ENCODE measurements around the gene NIM1K. TPM values are rescaled to one million over a fixed set of nuclear protein-coding genes. Genes with fewer than 3 reads are reported as not detected.

NIM1K gene
- total RNA-seq, 6 experiments from 2014 or later = 0.14 to 0.85 (median 0.38) TPM

GRCh38 chr5:43270645-43271044, 78.6 kb downstream of the NIM1K start:
- Mint-ChIP-seq H3K27me3 (ENCODE audit: insufficient read depth) (peaks cover 17% of the 10 kb centered on the region), H3K36me3 (ENCODE audit: low read depth) (no peaks in the 10 kb centered on the region), H3K9me3 (no peaks in the 10 kb centered on the region), H3K4me3 (no peak overlapping the region), H3K27ac (no peak overlapping the region), H3K4me1 (ENCODE audit: low read depth) (no peaks in the 10 kb centered on the region)
- TF ChIP-seq, protein P1, sequence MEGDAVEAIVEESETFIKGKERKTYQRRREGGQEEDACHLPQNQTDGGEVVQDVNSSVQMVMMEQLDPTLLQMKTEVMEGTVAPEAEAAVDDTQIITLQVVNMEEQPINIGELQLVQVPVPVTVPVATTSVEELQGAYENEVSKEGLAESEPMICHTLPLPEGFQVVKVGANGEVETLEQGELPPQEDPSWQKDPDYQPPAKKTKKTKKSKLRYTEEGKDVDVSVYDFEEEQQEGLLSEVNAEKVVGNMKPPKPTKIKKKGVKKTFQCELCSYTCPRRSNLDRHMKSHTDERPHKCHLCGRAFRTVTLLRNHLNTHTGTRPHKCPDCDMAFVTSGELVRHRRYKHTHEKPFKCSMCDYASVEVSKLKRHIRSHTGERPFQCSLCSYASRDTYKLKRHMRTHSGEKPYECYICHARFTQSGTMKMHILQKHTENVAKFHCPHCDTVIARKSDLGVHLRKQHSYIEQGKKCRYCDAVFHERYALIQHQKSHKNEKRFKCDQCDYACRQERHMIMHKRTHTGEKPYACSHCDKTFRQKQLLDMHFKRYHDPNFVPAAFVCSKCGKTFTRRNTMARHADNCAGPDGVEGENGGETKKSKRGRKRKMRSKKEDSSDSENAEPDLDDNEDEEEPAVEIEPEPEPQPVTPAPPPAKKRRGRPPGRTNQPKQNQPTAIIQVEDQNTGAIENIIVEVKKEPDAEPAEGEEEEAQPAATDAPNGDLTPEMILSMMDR (IDR thresholded peaks at IDR 0.05) = no peak
- DNase-seq = no peak

DNA sequence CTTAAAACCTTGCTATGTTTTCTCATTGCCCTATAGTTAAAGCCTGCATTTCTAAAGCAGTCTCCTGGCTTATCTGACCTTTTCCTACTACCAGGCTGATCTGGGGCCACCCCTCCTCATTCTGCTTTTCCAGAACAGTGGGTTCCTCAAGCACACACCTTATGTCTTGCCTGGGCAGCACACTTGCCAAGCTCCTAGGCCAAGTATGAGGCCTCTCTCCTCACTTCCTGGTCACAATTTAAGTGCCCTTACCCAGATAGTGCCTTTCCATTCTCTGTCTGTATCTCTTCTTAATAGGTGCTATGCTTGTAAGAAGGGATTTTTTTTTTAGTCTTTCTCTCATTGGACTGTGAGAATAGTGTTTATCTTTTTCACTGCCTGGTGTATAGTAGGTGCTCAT, 81.5 kb downstream of the NIM1K start:
- no peak overlapping the region for H3K4me3 Mint-ChIP-seq
- no peaks in the 10 kb centered on the region for H3K9me3 Mint-ChIP-seq
- peaks cover 29% of the 10 kb centered on the region for H3K27me3 Mint-ChIP-seq (ENCODE audit: insufficient read depth)
- no peak for DNase-seq
- H3K4me1 Mint-ChIP-seq (ENCODE audit: low read depth) = no peaks in the 10 kb centered on the region
- no peak overlapping the region for H3K27ac Mint-ChIP-seq
- TF ChIP-seq, protein P1 (IDR thresholded peaks at IDR 0.05) = no peak
- no peaks in the 10 kb centered on the region for H3K36me3 Mint-ChIP-seq (ENCODE audit: low read depth)

- Mint-ChIP-seq H3K27me3 (ENCODE audit: insufficient read depth) (peaks cover 29% of the 10 kb centered on the region), H3K4me3 (no peak overlapping the region), H3K4me1 (ENCODE audit: low read depth) (no peaks in the 10 kb centered on the region), H3K27ac (no peak overlapping the region), H3K9me3 (no peaks in the 10 kb centered on the region), H3K36me3 (ENCODE audit: low read depth) (no peaks in the 10 kb centered on the region)
- DNase-seq = no peak
- TF ChIP-seq, protein P1 (IDR thresholded peaks at IDR 0.05) = no peak
Observed at GRCh38 chr5:43274435-43275114, 82.5 kb downstream of the NIM1K start.

- Mint-ChIP-seq H3K27me3 (ENCODE audit: insufficient read depth) (peaks cover 28% of the 10 kb centered on the region), H3K9me3 (no peaks in the 10 kb centered on the region), H3K4me1 (ENCODE audit: low read depth) (no peaks in the 10 kb centered on the region), H3K36me3 (ENCODE audit: low read depth) (no peaks in the 10 kb centered on the region), H3K27ac (no peak overlapping the region), H3K4me3 (no peak overlapping the region)
- TF ChIP-seq, protein P1 (IDR thresholded peaks at IDR 0.05) = no peak
- DNase-seq = no peak
Observed at GRCh38 chr5:43275391-43275790, 83.4 kb downstream of the NIM1K start.

GRCh38 chr5:43279548-43280274, 87.7 kb downstream of the NIM1K start:
- no peak overlapping the region for H3K4me3 Mint-ChIP-seq
- no peaks in the 10 kb centered on the region for H3K36me3 Mint-ChIP-seq (ENCODE audit: low read depth)
- DNase-seq = no peak
- H3K9me3 Mint-ChIP-seq = no peaks in the 10 kb centered on the region; the same call in 1 of the 2 replicates
- H3K27ac Mint-ChIP-seq = no peak overlapping the region
- TF ChIP-seq, protein P1 (IDR thresholded peaks at IDR 0.05) = no peak
- H3K4me1 Mint-ChIP-seq (ENCODE audit: low read depth) = peaks cover 10% of the 10 kb centered on the region
- peaks cover 15% of the 10 kb centered on the region for H3K27me3 Mint-ChIP-seq (ENCODE audit: insufficient read depth)
